NCI-H446 treated with DMSO at 0.1 percent for 48 hours (cell line): ENCODE data around the gene PHF12.
A peak's percentile ranks its signal among the peaks of the same experiment; 100 is the strongest.
"Not testable (repeated sequence)": the region's sequence is repeated elsewhere in the genome, so short reads cannot be mapped to it uniquely, and the experiment has no call there.

ENCODE experiments used
- DNase-seq: peaks from one replicate; lab custom pipeline; 2025; lab: John Stamatoyannopoulos, UW

PHF12 gene

GRCh38 chr17:28929787-28930186 is 21.5 kb downstream of the PHF12 start:
- DNase-seq = no peak

- no peak for DNase-seq
These were observed 23.3 kb downstream of the PHF12 start for GRCh38 chr17:28928061-28928460.

DNA sequence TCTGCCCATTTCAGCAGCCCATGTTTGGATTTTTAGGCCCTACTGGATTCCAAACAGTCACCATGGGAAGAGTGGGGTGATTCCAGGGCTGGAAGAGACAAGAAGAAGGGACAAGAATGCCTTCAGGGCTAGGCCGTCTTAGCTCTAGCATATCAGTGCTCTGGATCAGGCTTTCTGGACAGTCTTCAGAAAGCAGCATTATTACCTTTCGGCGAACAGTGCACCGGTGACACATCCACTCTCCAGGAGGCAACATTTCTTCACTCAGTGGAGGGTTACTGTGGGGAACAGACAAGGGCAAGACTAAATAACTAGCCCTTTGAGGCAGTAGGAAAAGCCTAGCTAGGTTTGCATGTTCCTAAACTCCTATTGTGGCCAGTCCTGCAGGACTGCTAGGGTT is 24.5 kb downstream of the PHF12 start:
- no peak for DNase-seq

- no peak for DNase-seq
These were observed 25.0 kb downstream of the PHF12 start for GRCh38 chr17:28926366-28926765.

DNA sequence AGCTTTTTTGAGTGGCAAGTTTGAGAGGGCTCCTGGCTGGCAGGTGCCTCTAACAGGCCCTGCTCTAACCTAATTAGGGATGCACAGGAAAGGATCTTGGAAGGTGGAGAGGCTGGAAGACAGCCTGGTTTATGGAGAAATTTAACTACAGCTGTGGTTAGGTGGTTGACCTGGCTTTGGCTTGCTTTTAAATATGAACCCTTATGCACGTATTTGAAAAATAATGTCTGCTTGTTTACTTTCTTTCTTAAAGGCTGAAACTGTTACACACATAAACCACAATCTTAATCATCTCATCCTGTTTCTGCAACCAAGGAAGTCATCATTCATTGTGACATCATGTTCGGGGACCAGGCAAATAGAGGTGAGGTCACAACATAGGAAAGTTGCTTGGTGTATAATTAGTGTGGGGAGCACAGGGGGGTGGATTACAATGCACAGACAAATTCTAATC is 25.4 kb downstream of the PHF12 start:
- DNase-seq = no peak

GRCh38 chr17:28920201-28920600 is 31.1 kb downstream of the PHF12 start:
- no peak for DNase-seq

- no peak for DNase-seq
These were observed 33.0 kb downstream of the PHF12 start for GRCh38 chr17:28918295-28918694.

GRCh38 chr17:28917465-28917864 is 33.9 kb downstream of the PHF12 start:
- no peak for DNase-seq

DNA sequence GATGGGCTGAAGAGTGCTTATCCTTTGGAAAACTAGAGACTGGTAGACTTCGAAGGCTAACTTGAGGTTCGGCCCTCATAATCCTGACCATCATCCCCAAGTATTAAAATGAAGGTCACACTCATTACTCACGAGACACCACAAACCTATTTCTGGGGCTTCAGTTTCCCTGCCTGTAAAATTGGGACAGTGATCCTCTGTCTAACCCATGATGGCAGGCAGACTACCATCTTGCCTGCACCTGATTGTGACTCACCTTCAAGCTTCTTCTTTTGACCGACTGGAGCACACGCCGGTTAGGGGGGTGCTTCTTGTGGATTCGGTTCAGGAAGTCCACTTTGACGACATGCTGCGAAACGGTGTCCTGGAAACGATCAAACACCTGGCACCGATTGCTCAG is 34.3 kb downstream of the PHF12 start:
- no peak for DNase-seq

- no peak for DNase-seq
These were observed 34.9 kb downstream of the PHF12 start for GRCh38 chr17:28916302-28916934.

DNA sequence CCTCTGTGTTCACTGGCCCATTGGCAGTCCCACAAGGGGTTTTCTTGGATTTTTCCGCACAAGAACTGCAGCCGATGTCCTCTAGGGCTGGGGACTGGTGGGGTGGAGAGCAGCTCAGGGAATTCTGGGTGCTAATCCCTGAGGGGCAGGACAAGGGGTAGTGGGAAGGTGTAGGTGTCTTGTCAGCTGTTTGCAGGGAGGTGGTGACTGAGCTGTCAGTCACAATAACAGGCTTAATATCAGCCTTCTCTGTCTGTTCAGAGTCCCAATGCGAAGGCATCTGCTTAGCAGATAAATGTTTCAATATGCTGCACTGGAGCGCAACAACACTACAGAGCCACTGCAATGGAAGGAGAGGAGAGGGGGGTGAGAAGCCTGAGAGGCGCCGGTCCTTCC is 38.4 kb downstream of the PHF12 start:
- no peak for DNase-seq

DNA sequence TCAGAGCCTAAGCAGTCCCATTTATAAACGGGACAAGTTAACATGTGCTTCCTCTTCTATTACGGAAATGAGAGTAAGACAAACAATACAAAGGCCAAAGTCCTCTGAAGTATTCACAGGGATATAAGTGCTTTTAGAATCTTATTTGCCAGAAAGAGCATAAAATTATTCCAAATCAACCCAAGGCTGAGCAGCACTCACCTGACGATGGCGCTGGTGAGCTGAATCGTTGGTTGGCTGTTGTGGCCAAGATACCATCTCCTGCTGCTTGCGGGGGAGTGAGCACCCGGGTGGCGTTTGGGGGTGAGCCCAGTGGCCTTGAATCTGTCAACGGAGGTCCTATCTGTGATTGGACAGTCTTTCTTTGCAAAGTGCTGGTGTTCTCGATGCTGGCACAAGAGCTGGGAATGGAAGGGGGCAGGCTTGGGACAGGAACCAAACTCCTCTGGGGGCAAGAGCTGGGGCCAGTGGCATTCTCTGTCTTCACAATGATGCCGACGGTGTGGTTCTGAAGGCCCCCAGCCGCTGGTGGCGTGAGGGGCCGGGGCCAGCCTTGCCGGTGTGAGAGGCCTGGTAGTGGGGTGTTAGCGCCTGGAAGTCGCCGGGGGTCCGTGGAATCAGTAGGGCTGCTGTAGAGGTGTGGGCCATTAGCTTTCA is 38.9 kb downstream of the PHF12 start:
- DNase-seq = no peak

DNA sequence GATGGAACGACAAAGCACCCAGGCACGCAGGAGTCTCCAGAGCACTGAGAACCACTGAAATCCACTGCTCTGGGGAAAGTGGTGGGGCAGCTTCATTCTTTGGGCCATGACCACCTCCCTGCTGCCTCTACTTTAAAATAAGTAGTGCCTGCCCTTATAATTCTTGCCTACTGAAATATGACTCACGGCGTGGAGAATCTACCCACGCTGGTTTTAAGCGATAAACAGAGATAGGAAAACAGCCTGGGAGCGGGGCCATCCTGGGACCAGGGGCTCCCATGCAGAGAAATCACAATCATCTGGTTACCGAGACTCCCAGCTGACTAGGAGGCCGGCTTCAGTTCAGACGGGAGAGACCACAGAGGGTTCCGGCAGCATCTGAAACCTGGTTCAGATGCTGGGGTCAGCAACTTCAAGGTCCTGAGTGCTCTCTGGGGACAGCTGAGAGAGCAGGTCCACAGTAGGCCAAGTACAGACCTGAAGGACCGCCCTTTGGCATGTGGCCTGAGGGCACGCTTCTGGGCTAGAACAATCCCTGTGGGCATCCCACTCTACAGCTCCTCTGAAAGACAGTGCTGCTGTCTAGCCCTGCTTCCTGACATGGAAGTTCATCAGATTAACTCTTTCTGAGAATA is 39.8 kb downstream of the PHF12 start:
- no peak for DNase-seq

- no peak for DNase-seq
These were observed 40.8 kb downstream of the PHF12 start for GRCh38 chr17:28910534-28910933.

GRCh38 chr17:28908640-28909167 is 42.6 kb downstream of the PHF12 start:
- DNase-seq = no peak

DNA sequence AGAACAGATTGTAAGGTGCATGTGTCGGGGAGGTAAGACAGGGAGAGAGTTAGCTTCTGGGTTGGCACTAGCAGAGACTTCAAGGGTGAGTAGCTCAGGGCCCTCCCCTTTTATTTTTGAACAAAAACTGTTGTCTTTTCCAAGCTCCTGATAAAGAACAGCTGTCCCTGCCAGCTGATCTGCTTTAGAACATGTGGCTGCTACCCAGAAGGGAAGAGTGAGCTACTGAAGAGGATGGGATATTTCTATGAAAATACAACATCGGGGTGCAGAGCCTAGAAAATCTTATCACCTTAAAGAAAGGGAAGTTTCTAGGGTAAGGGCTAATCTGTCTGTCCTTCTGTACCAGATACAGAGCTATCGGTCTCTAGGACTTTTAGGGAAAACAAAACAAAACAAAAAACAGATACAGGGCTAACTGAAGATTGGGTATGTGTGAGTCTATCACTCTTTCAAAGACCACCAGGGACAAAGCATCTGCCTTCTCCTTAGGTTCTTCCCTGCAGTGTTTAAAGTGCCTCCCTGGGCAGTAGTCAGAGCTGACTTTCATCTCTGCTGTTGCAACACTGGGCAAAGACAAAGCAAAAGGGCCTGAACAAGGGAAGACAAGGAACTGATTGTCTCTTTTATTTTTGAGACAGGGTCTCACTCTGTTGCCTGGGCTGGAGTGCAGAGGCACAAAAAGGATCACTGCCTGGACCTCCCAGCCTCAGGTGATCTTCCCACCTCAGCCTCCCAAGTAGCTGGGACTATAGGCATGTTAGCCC is 43.4 kb downstream of the PHF12 start:
- DNase-seq = no peak

DNA sequence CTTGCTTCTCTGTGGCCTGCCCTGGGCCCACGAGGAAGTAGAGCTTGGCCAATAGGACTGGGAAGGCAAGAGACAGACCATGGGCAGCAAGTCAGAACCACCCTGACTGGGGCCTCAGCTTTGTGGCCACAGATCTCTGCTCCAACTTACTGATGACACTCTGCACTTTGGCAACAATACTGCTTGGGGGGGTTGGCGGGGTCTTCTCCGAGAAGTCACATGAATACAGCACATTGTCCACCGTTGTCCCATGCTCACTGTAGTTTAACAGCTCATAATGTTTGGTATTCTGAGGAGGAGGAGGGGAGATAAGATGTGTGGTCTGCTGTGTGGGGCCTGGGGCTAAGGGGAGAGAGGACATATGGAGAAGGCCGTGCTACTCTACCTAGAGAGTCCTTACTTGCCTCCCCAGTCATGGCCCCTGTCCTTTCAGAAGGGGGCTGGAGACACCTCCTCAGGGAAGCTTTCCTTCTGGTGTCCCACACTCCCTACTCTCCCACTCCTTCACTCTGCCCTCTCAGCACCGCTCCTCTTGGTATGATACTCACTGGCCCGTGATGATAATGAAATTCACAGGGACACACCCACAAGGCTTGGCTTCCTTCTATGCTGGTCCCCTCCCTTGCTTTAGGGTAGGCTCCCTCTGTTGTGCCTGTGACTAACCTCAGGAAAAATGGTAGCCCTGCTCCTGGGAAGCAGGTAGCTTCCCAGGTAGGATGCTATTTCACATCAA is 44.4 kb downstream of the PHF12 start:
- no peak for DNase-seq

DNA sequence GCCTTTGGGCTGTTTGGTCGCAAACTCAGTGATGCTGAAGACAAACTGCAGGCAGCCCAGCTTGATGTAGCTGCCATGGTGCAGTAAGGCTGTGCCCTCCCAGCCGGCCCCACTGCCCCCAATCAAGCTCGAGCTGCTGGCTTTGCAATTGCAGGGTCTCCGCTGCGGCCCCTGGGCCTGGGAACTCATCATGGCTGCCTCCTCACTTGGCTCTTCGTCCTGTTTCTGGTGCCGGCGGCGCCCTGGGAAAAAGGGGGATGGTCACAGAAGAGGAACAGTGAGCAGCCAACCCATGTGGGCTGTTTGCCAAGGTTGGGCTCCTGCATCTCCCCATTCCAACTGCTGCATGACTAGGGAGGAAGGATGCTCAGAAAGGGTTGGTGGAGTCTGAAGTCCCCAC is 45.0 kb downstream of the PHF12 start:
- no peak for DNase-seq

GRCh38 chr17:28904800-28905199 is 46.5 kb downstream of the PHF12 start:
- no peak for DNase-seq

GRCh38 chr17:28903546-28903841 is 47.8 kb downstream of the PHF12 start:
- DNase-seq = not testable (repeated sequence)

- peak; percentile 67 for DNase-seq
These were observed 48.3 kb downstream of the PHF12 start, which contains the start of gene DHRS13 for GRCh38 chr17:28902819-28903545. Gene DHRS13, minus strand, starts transcription at chr17:28903079. Its CDS starts 135 bp downstream, at chr17:28902944.
